Mesodermal cell (in vitro differentiated cells): ENCODE results near the gene RFNG.

Experiments
- H3K27ac ChIP-seq: 2 replicates; pipeline ENCODE4 v1.7.0; 2013; ENCODE audit warnings: mild to moderate bottlenecking, low read depth, low read length, moderate library complexity; ENCODE audit not compliant: severe bottlenecking
- H3K36me3 ChIP-seq: 2 replicates; pipeline ENCODE4 v1.7.1; 2013; ENCODE audit warnings: mild to moderate bottlenecking, low read length, moderate library complexity; ENCODE audit not compliant: control insufficient read depth, insufficient read depth
- H3K4me1 ChIP-seq: one replicate; pipeline ENCODE4 v1.7.1; 2013; ENCODE audit warnings: mild to moderate bottlenecking, low read length; ENCODE audit not compliant: insufficient read depth, control insufficient read depth, poor library complexity, severe bottlenecking
- H3K4me3 ChIP-seq: 2 replicates; pipeline ENCODE4 v1.7.0; 2013; ENCODE audit warnings: low read length, control low read depth, mild to moderate bottlenecking; ENCODE audit not compliant: insufficient read depth, poor library complexity, severe bottlenecking; ENCODE audit errors: extremely low read depth
- H3K9me3 ChIP-seq: 2 replicates; pipeline ENCODE4 v1.7.1; 2013; ENCODE audit warnings: mild to moderate bottlenecking, low read length, moderate library complexity; ENCODE audit not compliant: control insufficient read depth
- WGBS, 2 experiments: methylation state at CpG; one replicate each; pipeline ENCODE4 v1.1.5; 2013; ENCODE audit warnings: missing lambda C conversion rate in 2 of 2; ENCODE audit not compliant: insufficient coverage in 2 of 2; 5-methylcytosine and 5-hydroxymethylcytosine counted together

RFNG gene

DNA sequence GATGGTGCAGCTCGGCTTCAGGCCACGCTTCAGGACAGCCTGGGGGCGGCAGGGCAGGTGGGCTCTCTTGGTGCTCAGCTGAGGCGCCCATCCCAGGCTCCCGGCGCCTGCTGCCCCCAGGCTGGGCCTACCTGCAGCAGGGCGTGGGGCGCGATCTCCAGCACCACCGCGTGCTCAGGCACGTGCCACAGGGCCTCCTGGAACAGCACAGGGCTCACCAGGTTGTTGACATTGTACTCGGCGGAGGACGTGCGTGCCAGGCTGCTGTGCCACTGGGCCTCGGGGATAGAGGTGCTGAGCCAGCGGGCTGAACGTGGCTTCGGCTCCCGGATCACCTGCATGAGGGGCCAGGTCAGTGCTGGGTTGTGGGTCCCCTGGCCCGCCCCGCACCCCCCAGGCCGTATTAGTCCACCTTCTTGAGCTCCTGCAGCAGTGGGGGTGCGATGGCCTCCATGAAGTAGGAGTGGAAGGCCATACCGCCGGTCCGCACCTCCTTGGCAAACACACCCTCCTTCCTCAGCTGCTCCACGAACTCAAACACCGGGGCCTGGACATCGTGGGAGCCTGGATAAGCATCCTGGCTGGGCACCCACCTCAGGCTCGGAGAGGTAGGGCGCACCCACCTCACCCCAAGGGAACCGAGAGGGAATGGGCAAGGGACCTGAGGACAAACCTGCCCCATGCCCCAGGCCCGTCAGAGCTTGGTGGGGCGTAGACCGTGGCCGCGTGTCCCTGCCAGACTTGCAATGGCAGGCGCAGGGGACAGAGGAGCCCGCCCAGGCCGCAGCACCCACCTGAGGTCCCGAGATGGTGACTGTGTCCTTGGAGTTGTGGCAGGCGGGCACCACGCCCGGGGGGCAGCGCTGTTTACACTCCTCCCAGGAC, 37.5 kb upstream of the RFNG start:
- H3K27ac ChIP-seq, result no peak overlapping the region
- 96 to 98% methylated on average over 39 to 41 of the region's 47 CpGs for WGBS, 2 experiments
- H3K4me1 ChIP-seq, result no peaks in the 10 kb centered on the region
- H3K36me3 ChIP-seq, result peaks cover 98% of the 10 kb centered on the region
- H3K4me3 ChIP-seq, result no peak overlapping the region
- H3K9me3 ChIP-seq, result no peaks in the 10 kb centered on the region

DNA sequence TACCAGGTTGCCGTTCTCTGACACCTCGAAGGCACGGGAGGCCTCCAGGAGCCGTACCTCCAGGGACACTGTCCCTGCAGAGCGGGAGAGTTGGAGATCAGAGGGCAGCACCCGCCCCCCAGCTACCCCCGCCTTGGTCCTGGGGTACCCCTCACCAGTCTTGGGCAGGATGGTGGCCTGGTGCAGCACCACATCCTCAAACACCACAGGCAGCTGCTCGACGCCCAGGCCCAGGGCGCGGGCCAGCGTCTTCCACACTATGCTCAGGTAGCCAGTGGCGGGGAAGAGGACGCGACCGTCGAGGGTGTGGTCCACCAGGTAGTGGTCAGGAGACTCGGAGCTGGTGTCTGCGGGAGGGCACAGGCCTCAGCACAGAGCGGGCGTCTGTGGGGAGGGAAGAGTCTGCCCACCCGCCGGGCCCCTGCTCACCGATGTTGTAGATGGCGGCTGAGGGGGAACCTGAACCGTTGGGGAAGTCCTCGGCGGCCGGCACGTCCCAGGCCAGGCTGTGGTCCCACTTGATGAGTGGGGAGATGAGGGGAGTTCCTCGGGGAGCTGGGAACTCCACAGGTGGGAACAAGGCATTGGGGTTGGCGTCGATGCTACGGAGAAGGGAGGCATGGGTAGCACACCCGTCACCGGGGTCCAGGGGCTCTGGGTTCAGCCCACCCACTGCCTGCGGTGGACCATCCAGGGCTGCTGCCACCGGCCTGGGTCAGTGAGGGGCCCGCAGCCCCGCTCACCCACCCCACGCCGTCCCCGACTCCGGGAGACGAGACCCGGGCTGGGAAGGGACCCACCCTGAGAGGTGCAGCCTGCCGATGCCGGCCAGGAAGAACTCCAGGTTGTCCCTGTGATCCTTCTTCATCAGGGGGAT, 36.6 kb upstream of the RFNG start:
- no peak overlapping the region for H3K4me3 ChIP-seq
- no peaks in the 10 kb centered on the region for H3K4me1 ChIP-seq
- H3K9me3 ChIP-seq, result no peaks in the 10 kb centered on the region
- WGBS, 2 experiments, result 95 to 98% methylated on average over 34 to 40 of the region's 48 CpGs
- H3K27ac ChIP-seq, result no peak overlapping the region
- peaks cover 100% of the 10 kb centered on the region for H3K36me3 ChIP-seq

DNA sequence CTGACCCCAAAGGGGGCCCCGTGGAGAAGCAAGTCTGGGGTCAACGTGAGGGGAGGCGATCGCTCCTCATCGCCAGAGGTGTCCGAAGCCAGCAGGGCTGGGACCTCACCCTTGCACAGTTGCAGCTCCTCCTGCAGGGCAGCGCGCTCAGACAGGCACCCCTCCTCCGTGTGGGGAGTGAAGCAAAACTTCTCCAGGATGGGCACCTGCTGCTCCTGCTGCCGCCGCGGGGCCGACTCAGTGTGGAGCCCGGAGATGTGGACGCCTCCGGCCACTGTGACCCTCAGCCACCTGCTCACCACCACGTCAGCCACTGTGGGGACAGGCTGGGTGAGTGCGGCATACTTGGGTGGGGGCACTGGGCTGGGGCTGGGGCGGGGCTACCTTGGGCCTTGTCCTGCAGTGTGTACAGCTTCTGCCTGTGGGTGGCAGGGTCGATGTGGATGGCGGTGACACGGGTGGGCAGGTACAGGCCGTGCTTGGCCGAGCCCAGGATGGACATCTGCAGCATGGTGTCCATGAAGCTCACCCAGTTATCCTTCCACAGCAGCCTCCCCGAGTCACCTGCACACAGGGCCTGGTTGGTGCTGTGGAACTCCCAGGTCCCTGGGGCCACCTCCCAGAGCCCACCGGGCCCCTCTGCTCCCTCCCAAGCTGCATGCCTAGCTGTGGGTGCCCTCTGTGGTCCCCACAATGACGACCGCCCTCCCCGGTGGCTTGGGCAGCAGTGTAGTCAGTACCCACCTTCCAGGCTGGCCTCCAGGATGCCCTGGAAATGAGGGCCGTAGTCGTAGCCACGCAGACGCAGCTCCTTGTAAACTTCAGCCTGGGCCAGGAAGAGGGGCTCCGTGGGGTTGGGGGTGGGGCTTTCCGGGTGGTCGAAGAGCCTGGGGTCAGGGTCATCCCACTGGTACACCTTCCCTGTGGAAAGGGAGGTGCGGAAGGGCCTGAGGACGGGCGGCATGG, 35.6 kb upstream of the RFNG start:
- no peaks in the 10 kb centered on the region for H3K4me1 ChIP-seq
- no peak overlapping the region for H3K27ac ChIP-seq
- 95 to 96% methylated on average over 26 to 34 of the region's 39 CpGs for WGBS, 2 experiments
- H3K9me3 ChIP-seq, result no peaks in the 10 kb centered on the region
- peaks cover 100% of the 10 kb centered on the region for H3K36me3 ChIP-seq
- H3K4me3 ChIP-seq, result no peak overlapping the region

GRCh38 chr17:82085931-82086764, 34.5 kb upstream of the RFNG start:
- no peaks in the 10 kb centered on the region for H3K9me3 ChIP-seq
- H3K4me3 ChIP-seq, result no peak overlapping the region

GRCh38 chr17:82085031-82085861, 33.6 kb upstream of the RFNG start:
- Histone ChIP-seq H3K4me3 (no peak overlapping the region), H3K36me3 (peaks cover 99% of the 10 kb centered on the region), H3K9me3 (no peaks in the 10 kb centered on the region), H3K4me1 (no peaks in the 10 kb centered on the region), H3K27ac (no peak overlapping the region)
- 94 to 95% methylated on average over 43 to 49 of the region's 49 CpGs for WGBS, 2 experiments

More at GRCh38 chr17:82085931-82086764, 34.5 kb upstream of the RFNG start:
- H3K27ac ChIP-seq, result no peak overlapping the region
- WGBS, 2 experiments, result 96 to 98% methylated on average over 16 to 24 of the region's 25 CpGs
- H3K4me1 ChIP-seq, result no peaks in the 10 kb centered on the region
- peaks cover 99% of the 10 kb centered on the region for H3K36me3 ChIP-seq

DNA sequence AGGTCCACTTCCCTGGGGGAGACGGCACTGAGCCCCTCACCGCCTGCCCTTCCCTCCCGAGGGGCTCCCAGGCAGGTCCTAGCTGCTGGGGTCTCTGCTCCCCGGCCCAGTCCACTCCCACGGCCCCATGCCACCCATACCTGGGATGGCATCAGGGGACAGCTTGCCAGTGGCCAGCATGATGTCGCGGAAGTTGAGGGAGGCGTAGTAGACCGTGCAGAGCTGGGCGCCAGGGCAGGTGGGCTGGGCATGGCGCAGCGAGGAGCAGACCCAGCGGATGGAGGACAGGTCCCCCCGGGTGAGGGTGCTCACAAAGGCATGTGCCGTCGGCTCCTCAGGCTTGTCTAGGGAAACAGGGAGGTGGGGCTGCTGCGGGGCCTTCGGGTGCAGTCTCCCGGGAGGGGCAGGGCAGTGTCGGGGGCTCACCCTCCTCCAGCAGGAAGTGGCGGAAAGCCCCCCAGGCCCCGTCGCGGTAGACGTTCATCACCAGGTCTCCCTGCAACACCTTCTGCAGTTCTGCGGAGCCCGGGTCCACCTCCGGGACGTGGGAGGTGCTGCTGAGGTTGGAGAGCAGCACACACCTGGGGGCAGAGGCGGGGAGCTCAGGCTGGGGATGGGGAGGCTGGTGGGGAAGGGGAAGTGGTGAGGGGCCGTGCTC, 32.9 kb upstream of the RFNG start:
- no peak overlapping the region for H3K27ac ChIP-seq
- H3K9me3 ChIP-seq, result no peaks in the 10 kb centered on the region
- H3K4me3 ChIP-seq, result no peak overlapping the region
- H3K4me1 ChIP-seq, result no peaks in the 10 kb centered on the region
- 97 to 98% methylated on average over 22 to 26 of the region's 31 CpGs for WGBS, 2 experiments
- peaks cover 99% of the 10 kb centered on the region for H3K36me3 ChIP-seq

GRCh38 chr17:82083533-82084359, 32.1 kb upstream of the RFNG start:
- 96 to 97% methylated on average over 54 of the region's 55 CpGs for WGBS, 2 experiments
- no peak overlapping the region for H3K27ac ChIP-seq
- H3K36me3 ChIP-seq, result peaks cover 97% of the 10 kb centered on the region
- H3K4me1 ChIP-seq, result no peaks in the 10 kb centered on the region
- no peak overlapping the region for H3K4me3 ChIP-seq
- H3K9me3 ChIP-seq, result no peaks in the 10 kb centered on the region

DNA sequence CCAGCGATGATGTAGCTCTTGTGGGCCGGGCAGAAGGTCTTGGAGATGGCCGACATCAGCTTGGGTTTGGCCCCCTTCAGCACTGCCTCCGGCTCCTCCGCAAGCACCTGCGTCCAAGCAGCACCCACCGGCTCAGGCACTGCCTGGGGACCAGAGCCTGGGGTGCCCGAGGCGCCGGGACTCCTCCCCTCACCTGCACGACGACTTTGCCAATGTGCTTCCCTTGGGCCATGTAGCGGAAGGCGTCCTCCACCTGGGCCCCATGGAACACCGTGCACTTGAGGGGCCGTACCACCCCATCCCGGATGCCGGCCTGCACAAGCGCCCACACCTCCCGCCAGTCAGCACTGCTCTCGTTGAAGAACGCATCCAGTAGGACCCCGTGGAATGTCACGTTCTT, 31.4 kb upstream of the RFNG start:
- Histone ChIP-seq H3K4me1 (no peaks in the 10 kb centered on the region), H3K36me3 (peaks cover 96% of the 10 kb centered on the region), H3K27ac (no peak overlapping the region), H3K4me3 (no peak overlapping the region), H3K9me3 (no peaks in the 10 kb centered on the region)
- 93 to 98% methylated on average over 23 to 24 of the region's 24 CpGs for WGBS, 2 experiments
